ENCODE measurements around the gene EIF4G3. TPM values are rescaled to one million over a fixed set of nuclear protein-coding genes. Genes with fewer than 3 reads are reported as not detected.

Gene EIF4G3
- total and polyA plus RNA-seq, 2 of the 8 experiments (the other 6 are each of a cell fraction or from before 2014, with no cell fraction given) = 47.5 to 66.6 TPM

GRCh38 chr1:21174230-21174629 lies 2.5 kb downstream of the EIF4G3 start:
- peak overlapping the region; percentile 68 to 90 for H3K4me2 ChIP-seq (ENCODE audit: insufficient read depth in 1 of 2, low read depth in 2 of 2, low read length in 2 of 2)
- H3K79me1 ChIP-seq (ENCODE audit: low read depth, low read length) = no peaks in the 10 kb centered on the region
- H3K27me3 ChIP-seq (replicated peaks in 1 of 4; ENCODE audit: control insufficient read depth in 3 of 4, extremely low read depth in 1 of 4, insufficient read depth in 3 of 4, low read length in 3 of 4) = peaks cover 0 to 9% (median 3%) of the 10 kb centered on the region in 4 experiments; a peak in 3 of 7 replicates
- CTCF ChIA-PET (ENCODE audit: partially characterized antibody) = interaction anchor here (0.8 kb wide), 1 partner anchor 43 kb away, joined by 3 read pairs; no protein-coding TSS in a partner anchor
- peak overlapping the region; percentile 6 to 100 (median 42); a peak in 5 of 8 replicates for H3K4me3 ChIP-seq (ENCODE audit: extremely low read depth in 1 of 4, insufficient read depth in 2 of 4, low read depth in 3 of 4, low read length in 4 of 4)
- no peak overlapping the region for H2BK5ac ChIP-seq (ENCODE audit: low read depth, low read length)
- H2AK5ac ChIP-seq (ENCODE audit: low read depth, low read length) = no peak overlapping the region
- H3K36me3 ChIP-seq (ENCODE audit: control insufficient read depth in 2 of 4, insufficient read depth in 4 of 4, low read length in 3 of 4) = peaks cover 0 to 18% (median 2%) of the 10 kb centered on the region in 4 experiments; a peak in 3 of 8 replicates
- H2AFZ ChIP-seq (ENCODE audit: low read length) = no peak overlapping the region
- H3K23me2 ChIP-seq (ENCODE audit: low read depth, low read length) = peaks cover 6% of the 10 kb centered on the region
- H2BK12ac ChIP-seq (ENCODE audit: low read depth, low read length) = no peak overlapping the region
- no peak for TF ChIP-seq TBP (IDR thresholded peaks at IDR 0.05; ENCODE audit: low read depth, low read length)
- no peak for TF ChIP-seq E2F6 (IDR thresholded peaks at IDR 0.05)
- no peak for TF ChIP-seq SP2 (IDR thresholded peaks at IDR 0.05; ENCODE audit: low read length)
- TF ChIP-seq ZNF274 (IDR thresholded peaks at IDR 0.05; ENCODE audit: borderline replicate concordance, extremely low read depth, low read length) = no peak
- TF ChIP-seq BCL11A (IDR thresholded peaks at IDR 0.05; ENCODE audit: low read depth in 2 of 2, low read length in 2 of 2) = no peak
- no peak for TF ChIP-seq KDM5A (IDR thresholded peaks at IDR 0.05; ENCODE audit: low read length)
- TF ChIP-seq SIX5 (IDR thresholded peaks at IDR 0.05; ENCODE audit: low read depth, low read length) = no peak
- no peak overlapping the region for H2BK15ac ChIP-seq (ENCODE audit: low read length)
- H4K8ac ChIP-seq (ENCODE audit: extremely low read depth, insufficient read depth, low read length) = no peak overlapping the region
- H2BK20ac ChIP-seq (ENCODE audit: low read length) = no peak overlapping the region
- no peak overlapping the region for H3K27ac ChIP-seq (ENCODE audit: low read depth, low read length)
- no peak overlapping the region for H3K23ac ChIP-seq (ENCODE audit: insufficient read length)
- H3K9me3 ChIP-seq (ENCODE audit: insufficient read depth in 2 of 2, low read depth in 1 of 2, low read length in 1 of 2) = no peaks in the 10 kb centered on the region
- no peak overlapping the region for H3K14ac ChIP-seq (ENCODE audit: insufficient read length)
- peaks cover 7 to 66% of the 10 kb centered on the region in 2 experiments for H3K79me2 ChIP-seq (ENCODE audit: control insufficient read depth in 1 of 2, insufficient read depth in 2 of 2, low read length in 2 of 2)
- H4K91ac ChIP-seq (replicated peaks; ENCODE audit: insufficient read length, low read length) = no peak overlapping the region
- H3K4me1 ChIP-seq (replicated peaks in 1 of 4; ENCODE audit: control insufficient read depth in 3 of 4, insufficient read depth in 4 of 4, low read length in 3 of 4) = peaks cover 0 to 1% (median 0%) of the 10 kb centered on the region in 4 experiments; a peak in 3 of 7 replicates
- no peak overlapping the region for H3K18ac ChIP-seq (ENCODE audit: extremely low read depth, low read length)
- no peak for DNase-seq (ENCODE audit: low read depth in 1 of 2, low spot score in 2 of 2)
- 85% methylated on average over 2 of the region's 2 CpGs; no CpG with 5 or more reads in 1 of the 2 experiments for WGBS, 2 experiments (ENCODE audit: extremely low coverage in 1 of 2, insufficient coverage in 1 of 2, insufficient read length in 1 of 2, insufficient replicate concordance in 2 of 2, low coverage in 1 of 2, low lambda C conversion rate in 2 of 2, missing lambda C conversion rate in 1 of 2)
- H3K56ac ChIP-seq (replicated peaks; ENCODE audit: insufficient read length, low read depth, low read length) = no peak overlapping the region
- no peak overlapping the region for H2BK120ac ChIP-seq (replicated peaks; ENCODE audit: low read depth, low read length)
- H4K20me1 ChIP-seq (replicated peaks in 1 of 2; ENCODE audit: control insufficient read depth in 1 of 2, insufficient read depth in 2 of 2, low read length in 2 of 2) = peaks cover 7 to 12% of the 10 kb centered on the region in 2 experiments
- no peak overlapping the region for H4K5ac ChIP-seq (ENCODE audit: insufficient read length, low read depth, low read length)
- POLR2A ChIA-PET (ENCODE audit: partially characterized antibody) = interaction anchor here (0.9 to 2.4 kb wide), 3 partner anchors 8 to 15 kb away, joined by 3 to 7 read pairs (median 5); no protein-coding TSS in a partner anchor
- H3K4ac ChIP-seq (replicated peaks; ENCODE audit: insufficient read length, low read depth, low read length) = no peak overlapping the region
- peak overlapping the region in 1 of 4 experiments; percentile 66; a peak in 2 of 7 replicates for H3K9ac ChIP-seq (replicated peaks in 1 of 4; ENCODE audit: extremely low read depth in 1 of 4, low read depth in 3 of 4, low read length in 3 of 4)
- FAIRE-seq = no peak
